Measurements from ENCODE around the gene MAP3K2. TPM values are rescaled to one million over a fixed set of nuclear protein-coding genes. Genes with fewer than 3 reads are reported as not detected.

The MAP3K2 gene
- total and polyA plus RNA-seq, 2 of the 8 experiments (the other 6 are each of a cell fraction or from before 2014, with no cell fraction given), result 2.0 to 23.2 TPM

DNA sequence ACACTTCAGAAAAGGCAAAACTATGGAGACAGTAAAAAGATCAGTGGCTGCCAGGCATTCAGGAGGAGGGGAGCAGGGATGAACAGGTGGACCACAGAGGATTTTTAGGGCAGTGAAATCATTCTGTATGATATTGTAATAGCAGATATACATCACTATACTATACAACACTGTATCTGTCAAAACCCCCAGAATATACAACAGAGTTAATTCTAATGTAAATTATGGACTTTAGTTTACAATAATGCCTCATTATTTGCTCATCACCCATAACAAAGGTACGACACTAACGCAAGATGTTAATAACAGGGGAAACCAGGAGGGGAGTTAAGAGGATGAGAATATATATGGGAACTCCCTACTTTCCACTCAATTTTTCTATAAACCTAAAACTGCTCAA, 28.8 kb downstream of the MAP3K2 start (continued):
- TF ChIP-seq CHD7 (IDR thresholded peaks at IDR 0.05; ENCODE audit: insufficient replicate concordance, low read length) (no peak), RNF2 (IDR thresholded peaks at IDR 0.05; ENCODE audit: borderline replicate concordance, low read depth, low read length, missing control alignments, poor library complexity, severe bottlenecking) (no peak), YY1 (IDR thresholded peaks at IDR 0.05; ENCODE audit: low read depth, low read length) (no peak), E2F6 (IDR thresholded peaks at IDR 0.05) (no peak), POLR2A (IDR thresholded peaks at IDR 0.05; ENCODE audit: control extremely low read depth in 1 of 2, low read depth in 2 of 2, low read length in 2 of 2) (no peak), CTBP2 (IDR thresholded peaks at IDR 0.05; ENCODE audit: borderline replicate concordance, insufficient read depth, insufficient read length, low read length) (no peak), TAF7 (optimal IDR thresholded peaks at IDR 0.05; ENCODE audit: borderline replicate concordance, low read depth, low read length) (no peak), PHF8 (conservative IDR thresholded peaks at IDR 0.05; ENCODE audit: low read depth, low read length) (no peak), KDM1A (IDR thresholded peaks at IDR 0.05; ENCODE audit: borderline replicate concordance, low read length) (no peak), SAP30 (IDR thresholded peaks at IDR 0.05; ENCODE audit: insufficient read depth, insufficient replicate concordance, low read length) (no peak)
